ENCODE measurements around the gene HSPA8.

DNA sequence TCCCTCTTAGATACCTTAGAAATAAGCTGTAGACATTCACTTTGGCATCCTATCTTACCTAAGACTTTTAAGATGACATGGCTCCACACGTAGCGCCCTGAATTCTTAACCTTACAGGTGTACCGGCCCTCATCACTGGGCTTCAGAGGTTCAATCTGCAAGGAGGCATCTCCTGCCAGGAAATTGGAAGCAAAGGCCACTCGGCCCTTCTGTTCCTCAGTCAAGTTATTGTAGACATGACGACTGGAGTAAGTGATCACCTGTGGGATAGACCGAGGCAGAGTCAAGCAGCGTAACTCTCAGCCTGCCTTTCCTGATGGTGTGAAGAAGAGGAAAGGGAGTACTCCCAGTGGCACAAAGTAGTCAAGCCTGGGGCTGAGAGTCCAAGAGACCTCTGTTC, 22.5 kb upstream of the HSPA8 start:
- TF ChIP-seq CTCF (IDR thresholded peaks at IDR 0.05), result no peak
- TF ChIP-seq POLR2AphosphoS5 (IDR thresholded peaks at IDR 0.05), result no peak
- no peak for TF ChIP-seq POLR2A (IDR thresholded peaks at IDR 0.05)

Measured in gastroesophageal sphincter (tissue), 3 donors.